ENCODE data around the gene PIAS1.

GRCh38 chr15:68029959-68030358, 24.2 kb upstream of the PIAS1 start:
- no peak for TF ChIP-seq CTCF (conservative IDR thresholded peaks at IDR 0.05 in 1 of 2, IDR thresholded peaks at IDR 0.05 in 1 of 2; ENCODE audit: extremely low read depth in 1 of 2, insufficient read depth in 1 of 2, low read depth in 1 of 2, low read length in 2 of 2)
- TF ChIP-seq EZH2 (IDR thresholded peaks at IDR 0.05; ENCODE audit: borderline replicate concordance, low read length): no peak
